ENCODE results near the gene SMIM20. TPM values are rescaled to one million over a fixed set of nuclear protein-coding genes. Genes with fewer than 3 reads are reported as not detected.

Gene SMIM20
- total and polyA plus RNA-seq, 2 of the 4 experiments (the other 2 are of a cell fraction) = 13.6 to 23.1 TPM

DNA sequence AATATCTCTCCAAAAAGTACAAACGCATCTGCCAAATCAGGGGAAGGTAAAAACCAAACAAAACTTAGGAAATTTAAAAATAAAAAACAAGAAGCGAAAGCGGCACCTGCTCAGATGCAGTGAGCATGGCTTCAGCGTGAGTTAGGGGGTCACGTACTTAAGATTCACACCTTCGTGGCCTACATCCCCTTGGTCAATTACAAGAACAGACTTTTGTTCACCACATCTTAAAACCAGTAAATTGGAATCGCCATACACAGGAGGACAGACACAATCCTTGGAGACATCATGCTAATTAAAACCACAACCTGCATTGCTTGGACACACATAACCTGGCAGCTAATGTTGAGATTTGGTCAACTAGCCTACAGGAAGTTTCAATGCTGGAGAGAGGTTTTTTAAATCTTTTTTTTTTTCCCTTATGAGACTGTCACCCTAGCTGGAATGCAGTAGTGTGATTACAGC, 38.7 kb upstream of the SMIM20 start:
- H2AFZ ChIP-seq (replicated peaks; ENCODE audit: low read length, poor library complexity) = no peak overlapping the region
- TF ChIP-seq RCOR1 (IDR thresholded peaks at IDR 0.05; ENCODE audit: insufficient replicate concordance, low read length) = no peak
- TF ChIP-seq, protein P1, sequence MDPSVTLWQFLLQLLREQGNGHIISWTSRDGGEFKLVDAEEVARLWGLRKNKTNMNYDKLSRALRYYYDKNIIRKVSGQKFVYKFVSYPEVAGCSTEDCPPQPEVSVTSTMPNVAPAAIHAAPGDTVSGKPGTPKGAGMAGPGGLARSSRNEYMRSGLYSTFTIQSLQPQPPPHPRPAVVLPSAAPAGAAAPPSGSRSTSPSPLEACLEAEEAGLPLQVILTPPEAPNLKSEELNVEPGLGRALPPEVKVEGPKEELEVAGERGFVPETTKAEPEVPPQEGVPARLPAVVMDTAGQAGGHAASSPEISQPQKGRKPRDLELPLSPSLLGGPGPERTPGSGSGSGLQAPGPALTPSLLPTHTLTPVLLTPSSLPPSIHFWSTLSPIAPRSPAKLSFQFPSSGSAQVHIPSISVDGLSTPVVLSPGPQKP (IDR thresholded peaks at IDR 0.05; ENCODE audit: borderline replicate concordance, low read depth, low read length) = no peak
- no peak for TF ChIP-seq CEBPB (IDR thresholded peaks at IDR 0.05; ENCODE audit: low read depth, low read length)
- TF ChIP-seq, protein P2, sequence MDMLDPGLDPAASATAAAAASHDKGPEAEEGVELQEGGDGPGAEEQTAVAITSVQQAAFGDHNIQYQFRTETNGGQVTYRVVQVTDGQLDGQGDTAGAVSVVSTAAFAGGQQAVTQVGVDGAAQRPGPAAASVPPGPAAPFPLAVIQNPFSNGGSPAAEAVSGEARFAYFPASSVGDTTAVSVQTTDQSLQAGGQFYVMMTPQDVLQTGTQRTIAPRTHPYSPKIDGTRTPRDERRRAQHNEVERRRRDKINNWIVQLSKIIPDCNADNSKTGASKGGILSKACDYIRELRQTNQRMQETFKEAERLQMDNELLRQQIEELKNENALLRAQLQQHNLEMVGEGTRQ (IDR thresholded peaks at IDR 0.05; ENCODE audit: low read depth, low read length) = no peak
- TF ChIP-seq SMC3 (IDR thresholded peaks at IDR 0.05; ENCODE audit: low read depth, low read length) = no peak
- dilution Hi-C loops (cut with HindIII; ENCODE audit: low sequenced_read_pairs, unreplicated experiment) = no loop called here
- no peak overlapping the region for H4K8ac ChIP-seq (ENCODE audit: low read depth in 2 of 2, low read length in 2 of 2)
- in situ Hi-C loops (cut with MboI; ENCODE audit: low sequenced_read_pairs) = no loop called here
- no peak overlapping the region for H2BK5ac ChIP-seq (ENCODE audit: low read depth, low read length, poor library complexity, severe bottlenecking)
- peaks cover 7% of the 10 kb centered on the region for H3K4me1 ChIP-seq (ENCODE audit: control insufficient read depth, insufficient read depth, low read length)
- H2BK120ac ChIP-seq (ENCODE audit: low read depth, low read length) = no peak overlapping the region
- no TSS peak for BruUV-seq (replicated peaks)
- no peak overlapping the region for H3K4me3 ChIP-seq (ENCODE audit: insufficient read depth, low read depth, low read length)
- 100% methylated on average over 3 of the region's 7 CpGs; no CpG with 5 or more reads in 1 of the 2 experiments for WGBS, 2 experiments (ENCODE audit: extremely low coverage in 2 of 2, insufficient read length in 1 of 2)
- no peak overlapping the region for H2AK5ac ChIP-seq (ENCODE audit: low read depth, low read length)
- H3K56ac ChIP-seq (ENCODE audit: extremely low read depth, insufficient read depth, low read length) = no peak overlapping the region
- no peak overlapping the region for H4K5ac ChIP-seq (ENCODE audit: low read depth, low read length)
- no peak overlapping the region for H3K9ac ChIP-seq (ENCODE audit: low read depth, low read length)
- ChIA-PET POLR2A (ENCODE audit: unreplicated experiment) (no interaction called here), CTCF (no interaction called here)
- DNase-seq (no peak), ATAC-seq (ENCODE audit: low read depth) (no peak)
- H2BK20ac ChIP-seq (ENCODE audit: low read depth, low read length) = no peak overlapping the region
- no peak overlapping the region for H3K27ac ChIP-seq (ENCODE audit: insufficient read depth, low read length)
- intact Hi-C loops (cut with micrococcal nuclease) = no loop called here
- H3K9me1 ChIP-seq (ENCODE audit: insufficient read depth, low read length) = no peaks in the 10 kb centered on the region
- H3K23ac ChIP-seq (ENCODE audit: low read depth, low read length) = no peak overlapping the region
- no peak overlapping the region for H4K91ac ChIP-seq (ENCODE audit: insufficient read depth, low read depth, low read length)
- no peak overlapping the region for H3K14ac ChIP-seq (replicated peaks; ENCODE audit: low read depth, low read length)
- H3K9me3 ChIP-seq (ENCODE audit: control insufficient read depth, insufficient read depth, low read length) = peaks cover 3% of the 10 kb centered on the region; the same call in 1 of the 2 replicates
- H2BK15ac ChIP-seq (ENCODE audit: low read depth, low read length) = no peak overlapping the region
- H3K36me3 ChIP-seq (ENCODE audit: control insufficient read depth, insufficient read depth, low read length) = no peaks in the 10 kb centered on the region
- H2AK9ac ChIP-seq (replicated peaks; ENCODE audit: low read depth, low read length, poor library complexity) = no peak overlapping the region
- H3K27me3 ChIP-seq (ENCODE audit: control insufficient read depth, insufficient read depth, low read length) = no peaks in the 10 kb centered on the region
- no peaks in the 10 kb centered on the region for H4K20me1 ChIP-seq (ENCODE audit: insufficient read depth, low read length)
- H3K79me1 ChIP-seq (ENCODE audit: low read depth in 1 of 2, low read length in 2 of 2) = no peaks in the 10 kb centered on the region
- no peak overlapping the region for H3K4ac ChIP-seq (ENCODE audit: low read depth, low read length)
- no peak overlapping the region for H3K18ac ChIP-seq (ENCODE audit: low read depth, low read length)
- no peak overlapping the region for H3K4me2 ChIP-seq (ENCODE audit: low read depth, low read length)

Measured in IMR-90 (cell line).